ENCODE data around the gene TAS2R38.

The TAS2R38 gene

GRCh38 chr7:141941075-141941474 lies 32.5 kb downstream of the TAS2R38 start:
- TF ChIP-seq, protein P1, sequence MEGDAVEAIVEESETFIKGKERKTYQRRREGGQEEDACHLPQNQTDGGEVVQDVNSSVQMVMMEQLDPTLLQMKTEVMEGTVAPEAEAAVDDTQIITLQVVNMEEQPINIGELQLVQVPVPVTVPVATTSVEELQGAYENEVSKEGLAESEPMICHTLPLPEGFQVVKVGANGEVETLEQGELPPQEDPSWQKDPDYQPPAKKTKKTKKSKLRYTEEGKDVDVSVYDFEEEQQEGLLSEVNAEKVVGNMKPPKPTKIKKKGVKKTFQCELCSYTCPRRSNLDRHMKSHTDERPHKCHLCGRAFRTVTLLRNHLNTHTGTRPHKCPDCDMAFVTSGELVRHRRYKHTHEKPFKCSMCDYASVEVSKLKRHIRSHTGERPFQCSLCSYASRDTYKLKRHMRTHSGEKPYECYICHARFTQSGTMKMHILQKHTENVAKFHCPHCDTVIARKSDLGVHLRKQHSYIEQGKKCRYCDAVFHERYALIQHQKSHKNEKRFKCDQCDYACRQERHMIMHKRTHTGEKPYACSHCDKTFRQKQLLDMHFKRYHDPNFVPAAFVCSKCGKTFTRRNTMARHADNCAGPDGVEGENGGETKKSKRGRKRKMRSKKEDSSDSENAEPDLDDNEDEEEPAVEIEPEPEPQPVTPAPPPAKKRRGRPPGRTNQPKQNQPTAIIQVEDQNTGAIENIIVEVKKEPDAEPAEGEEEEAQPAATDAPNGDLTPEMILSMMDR (IDR thresholded peaks at IDR 0.05; ENCODE audit: low read depth, low read length) = no peak
- Histone ChIP-seq H3K4me1 (no peaks in the 10 kb centered on the region), H3K4me3 (ENCODE audit: low read depth, low read length) (no peak overlapping the region), H3K9me3 (no peaks in the 10 kb centered on the region), H3K36me3 (no peaks in the 10 kb centered on the region), H3K27me3 (no peaks in the 10 kb centered on the region)
- DNase-seq = no peak

DNA sequence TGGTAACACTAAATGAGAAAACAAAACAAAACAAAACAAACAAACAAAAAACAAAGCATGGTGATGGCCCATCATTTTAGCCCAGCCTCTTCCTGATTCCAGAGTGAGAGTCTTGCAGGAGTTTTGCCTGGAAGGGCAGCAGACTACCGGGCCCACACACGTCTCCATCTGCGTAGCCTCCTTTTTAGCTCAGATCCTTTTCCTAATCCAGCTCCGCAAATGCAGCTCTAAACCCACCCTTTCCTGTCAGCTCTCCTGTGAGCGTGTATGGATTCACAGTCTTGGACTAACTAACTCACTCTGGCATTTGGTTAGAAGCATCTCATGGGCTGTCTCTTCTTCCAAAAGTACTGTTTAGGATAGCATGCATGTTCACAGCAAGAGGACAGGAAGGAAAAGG lies 43.4 kb downstream of the TAS2R38 start:
- no peak overlapping the region for H3K4me3 ChIP-seq (ENCODE audit: low read depth, low read length)
- no peaks in the 10 kb centered on the region for H3K27me3 ChIP-seq
- no peaks in the 10 kb centered on the region for H3K9me3 ChIP-seq
- TF ChIP-seq, protein P1 (IDR thresholded peaks at IDR 0.05; ENCODE audit: low read depth, low read length) = no peak
- no peaks in the 10 kb centered on the region for H3K4me1 ChIP-seq
- no peak for DNase-seq
- no peaks in the 10 kb centered on the region for H3K36me3 ChIP-seq

DNA sequence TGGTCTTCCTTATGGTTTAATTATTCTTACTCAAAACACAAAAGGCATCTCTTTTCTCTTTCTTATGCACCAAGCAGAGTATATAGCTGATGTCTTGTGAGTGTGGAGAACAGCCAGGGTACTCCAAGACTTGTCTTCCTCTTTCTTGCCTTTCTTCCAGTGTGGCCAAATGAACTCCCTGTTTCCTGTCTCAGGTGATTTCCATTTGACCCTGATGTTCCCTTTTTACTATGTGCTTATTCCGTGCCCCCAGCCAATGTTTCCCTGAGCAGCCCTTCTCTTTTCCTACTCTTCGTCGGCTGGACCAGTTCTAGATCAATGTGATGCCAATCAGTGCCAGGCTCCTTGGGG lies 44.8 kb downstream of the TAS2R38 start:
- TF ChIP-seq, protein P1 (IDR thresholded peaks at IDR 0.05; ENCODE audit: low read depth, low read length) = no peak
- Histone ChIP-seq H3K4me1 (no peaks in the 10 kb centered on the region), H3K9me3 (no peaks in the 10 kb centered on the region), H3K36me3 (no peaks in the 10 kb centered on the region), H3K27me3 (no peaks in the 10 kb centered on the region), H3K4me3 (ENCODE audit: low read depth, low read length) (no peak overlapping the region)
- DNase-seq = no peak

DNA sequence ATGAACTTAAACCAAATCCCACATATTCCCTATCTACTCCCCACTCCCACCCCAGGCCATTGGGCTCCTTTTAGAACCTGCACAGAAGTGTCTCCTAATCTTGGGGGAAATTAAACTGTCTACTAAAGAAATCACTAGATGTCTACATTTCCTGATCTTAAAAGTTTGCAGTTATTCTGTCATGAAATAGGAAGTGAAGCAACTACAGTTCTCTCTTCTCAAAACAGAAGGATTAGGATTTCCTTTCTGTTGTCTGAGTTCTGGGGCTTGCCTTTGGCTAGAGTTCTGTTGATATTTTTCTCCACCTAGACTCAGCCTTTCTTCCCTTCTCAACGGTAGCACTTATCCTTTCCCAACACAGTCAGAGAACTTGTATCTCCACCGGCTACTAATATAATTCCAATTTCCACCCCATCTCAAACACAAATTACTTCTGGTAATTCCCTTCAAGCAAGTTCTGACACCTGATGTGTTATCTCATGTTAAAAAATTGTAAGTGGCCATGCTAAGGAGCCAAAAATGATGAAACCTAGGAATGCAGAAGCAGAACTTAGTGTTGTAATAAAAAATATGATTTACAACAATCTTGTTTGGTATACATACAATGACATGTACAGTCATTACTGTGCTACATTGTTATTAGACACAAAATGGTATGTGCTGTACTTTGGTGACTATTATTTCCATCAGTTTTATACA lies 45.3 kb downstream of the TAS2R38 start:
- TF ChIP-seq, protein P1 (IDR thresholded peaks at IDR 0.05; ENCODE audit: low read depth, low read length) = no peak
- DNase-seq = no peak
- Histone ChIP-seq H3K36me3 (no peaks in the 10 kb centered on the region), H3K4me3 (ENCODE audit: low read depth, low read length) (no peak overlapping the region), H3K27me3 (no peaks in the 10 kb centered on the region), H3K9me3 (no peaks in the 10 kb centered on the region), H3K4me1 (no peaks in the 10 kb centered on the region)

All from BE2C (cell line).